GM21786 (cell line): Measurements from ENCODE around the gene EFNA4.

Source experiments
- ATAC-seq: cut with Tn5 transposase; IDR thresholded peaks from one replicate; pipeline ENCODE4 v1.9.1; 2021; ENCODE audit not compliant: unreplicated experiment

Gene EFNA4

GRCh38 chr1:155063550-155064110 is at the start of gene EFNA4:
Gene EFNA4 (plus strand): TSS chr1:155063740. CDS start chr1:155063824, 84 bp downstream.
- ATAC-seq, result peak; percentile 64

GRCh38 chr1:155014709-155015508 is 48.6 kb upstream of the EFNA4 start:
- no peak for ATAC-seq

- ATAC-seq, result no peak
Observed at GRCh38 chr1:155015527-155016230, 47.9 kb upstream of the EFNA4 start.

- no peak for ATAC-seq
Observed at GRCh38 chr1:155016231-155016831, 47.2 kb upstream of the EFNA4 start.

GRCh38 chr1:155017041-155017945 is 46.2 kb upstream of the EFNA4 start:
- peak; percentile 67 for ATAC-seq

- no peak for ATAC-seq
Observed at GRCh38 chr1:155017946-155018316, 45.6 kb upstream of the EFNA4 start.

GRCh38 chr1:155018617-155019348 is 44.8 kb upstream of the EFNA4 start:
- ATAC-seq, result no peak

- ATAC-seq, result no peak
Observed at GRCh38 chr1:155019377-155020245, 43.9 kb upstream of the EFNA4 start.

GRCh38 chr1:155022136-155022926 is 41.2 kb upstream of the EFNA4 start:
- ATAC-seq, result no peak

GRCh38 chr1:155022927-155023236 is 40.7 kb upstream of the EFNA4 start:
- ATAC-seq, result no peak

- ATAC-seq, result no peak
Observed at GRCh38 chr1:155023627-155024026, 39.9 kb upstream of the EFNA4 start.

GRCh38 chr1:155024315-155024714 is 39.2 kb upstream of the EFNA4 start:
- no peak for ATAC-seq

GRCh38 chr1:155026154-155026553 is 37.4 kb upstream of the EFNA4 start:
- no peak for ATAC-seq

GRCh38 chr1:155026588-155026987 is 37.0 kb upstream of the EFNA4 start:
- no peak for ATAC-seq

GRCh38 chr1:155029513-155030242 is 33.9 kb upstream of the EFNA4 start:
- ATAC-seq, result no peak

- no peak for ATAC-seq
Observed at GRCh38 chr1:155030243-155030795, 33.2 kb upstream of the EFNA4 start.

- ATAC-seq, result no peak
Observed at GRCh38 chr1:155030899-155031298, 32.6 kb upstream of the EFNA4 start.
